NB4 (cell line): ENCODE data around the gene HIVEP2.

Source experiments
- POLR2A ChIP-seq: IDR thresholded peaks from 2 replicates; pipeline ENCODE4 v1.6.1; 2011; ENCODE audit warnings: mild to moderate bottlenecking; ENCODE audit not compliant: insufficient read length; ENCODE audit errors: extremely low read depth
- TF ChIP-seq, protein P1 (sequence below): IDR thresholded peaks from one replicate; pipeline ENCODE4 v1.5.1; 2012; ENCODE audit warnings: low read depth, low read length
- TF ChIP-seq, protein P2 (sequence below): IDR thresholded peaks from 2 replicates; pipeline ENCODE4 v1.6.1; 2011; ENCODE audit warnings: low read depth, low read length

DNA sequence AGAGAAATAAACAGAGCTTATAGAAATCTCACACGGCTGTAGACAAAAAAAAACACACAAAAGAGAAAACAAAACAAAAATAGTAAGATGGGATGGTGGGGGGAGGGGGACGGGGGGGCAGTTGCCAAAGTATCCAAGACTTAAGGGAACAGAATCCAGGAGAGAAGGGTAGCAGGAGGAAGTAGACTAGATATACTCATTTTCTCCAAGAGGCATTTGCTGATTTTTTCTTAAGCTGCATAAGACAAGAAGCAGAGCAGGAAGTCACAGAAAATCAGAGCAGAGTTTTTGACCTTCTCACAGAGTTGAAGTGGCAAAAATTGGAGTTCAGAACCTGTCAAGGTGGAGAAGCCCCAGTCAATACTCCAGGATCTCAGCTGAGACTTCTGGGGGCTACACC, 237.7 kb downstream of the HIVEP2 start:
- TF ChIP-seq, protein P1, sequence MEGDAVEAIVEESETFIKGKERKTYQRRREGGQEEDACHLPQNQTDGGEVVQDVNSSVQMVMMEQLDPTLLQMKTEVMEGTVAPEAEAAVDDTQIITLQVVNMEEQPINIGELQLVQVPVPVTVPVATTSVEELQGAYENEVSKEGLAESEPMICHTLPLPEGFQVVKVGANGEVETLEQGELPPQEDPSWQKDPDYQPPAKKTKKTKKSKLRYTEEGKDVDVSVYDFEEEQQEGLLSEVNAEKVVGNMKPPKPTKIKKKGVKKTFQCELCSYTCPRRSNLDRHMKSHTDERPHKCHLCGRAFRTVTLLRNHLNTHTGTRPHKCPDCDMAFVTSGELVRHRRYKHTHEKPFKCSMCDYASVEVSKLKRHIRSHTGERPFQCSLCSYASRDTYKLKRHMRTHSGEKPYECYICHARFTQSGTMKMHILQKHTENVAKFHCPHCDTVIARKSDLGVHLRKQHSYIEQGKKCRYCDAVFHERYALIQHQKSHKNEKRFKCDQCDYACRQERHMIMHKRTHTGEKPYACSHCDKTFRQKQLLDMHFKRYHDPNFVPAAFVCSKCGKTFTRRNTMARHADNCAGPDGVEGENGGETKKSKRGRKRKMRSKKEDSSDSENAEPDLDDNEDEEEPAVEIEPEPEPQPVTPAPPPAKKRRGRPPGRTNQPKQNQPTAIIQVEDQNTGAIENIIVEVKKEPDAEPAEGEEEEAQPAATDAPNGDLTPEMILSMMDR = no peak
- no peak for TF ChIP-seq POLR2A
- TF ChIP-seq, protein P2, sequence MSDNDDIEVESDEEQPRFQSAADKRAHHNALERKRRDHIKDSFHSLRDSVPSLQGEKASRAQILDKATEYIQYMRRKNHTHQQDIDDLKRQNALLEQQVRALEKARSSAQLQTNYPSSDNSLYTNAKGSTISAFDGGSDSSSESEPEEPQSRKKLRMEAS = no peak
